ENCODE data around the gene SLC7A10.

- TF ChIP-seq CTCF (IDR thresholded peaks at IDR 0.05) (no peak), POLR2A (IDR thresholded peaks at IDR 0.05) (no peak)
Measured at GRCh38 chr19:33159893-33160292, 65.8 kb downstream of the SLC7A10 start.
